DND-41 (cell line): ENCODE results near the gene SIX6.

Source experiments
- ATAC-seq: fragments of 200-7000 bp; cut with Tn5 transposase; 3 replicates; pipeline ENCODE4 v1.9.1; 2021; ENCODE audit warnings: low read depth; ENCODE audit not compliant: insufficient read depth
- DNase-seq: peaks from one replicate; pipeline ENCODE4 v3.0.0-alpha.2; 2020
- H2AFZ ChIP-seq: 2 replicates; pipeline ENCODE4 v1.6.0; 2012; ENCODE audit warnings: low read depth, low read length
- H3K27ac ChIP-seq: 2 replicates; pipeline ENCODE4 v1.5.1; 2012; ENCODE audit warnings: low read length, inconsistent platforms
- H3K27me3 ChIP-seq: fragments of 200-600 bp; sonication (generic); 2 replicates; pipeline ENCODE4 v1.6.0; 2012; ENCODE audit warnings: low read length, mild to moderate bottlenecking, inconsistent platforms; ENCODE audit not compliant: insufficient read depth, poor library complexity
- H3K36me3 ChIP-seq: 2 replicates; pipeline ENCODE4 v1.5.1; 2012; ENCODE audit warnings: low read length, inconsistent platforms; ENCODE audit not compliant: insufficient read depth
- H3K4me1 ChIP-seq: 2 replicates; pipeline ENCODE4 v1.5.1; 2012; ENCODE audit warnings: mild to moderate bottlenecking, low read length; ENCODE audit not compliant: insufficient read depth
- H3K4me2 ChIP-seq: 2 replicates; pipeline ENCODE4 v1.6.0; 2012; ENCODE audit warnings: mild to moderate bottlenecking, moderate library complexity, low read length, inconsistent platforms; ENCODE audit not compliant: insufficient read depth
- H3K4me3 ChIP-seq, 2 experiments: fragments of 200-600 bp in 1 of 2; shearing (Covaris generic) in 1 of 2; 2 replicates each; pipeline ENCODE4 v1.5.1; 2012 to 2016; ENCODE audit warnings: inconsistent platforms in 2 of 2, low read length in 2 of 2, mild to moderate bottlenecking in 2 of 2, low read depth in 1 of 2, moderate library complexity in 1 of 2
- H3K79me2 ChIP-seq: 2 replicates; pipeline ENCODE4 v1.6.0; 2012; ENCODE audit warnings: low read length, inconsistent platforms; ENCODE audit not compliant: insufficient read depth
- H3K9ac ChIP-seq: 2 replicates; pipeline ENCODE4 v1.6.0; 2012; ENCODE audit warnings: low read depth, mild to moderate bottlenecking, inconsistent platforms, low read length, moderate library complexity
- H3K9me3 ChIP-seq: 2 replicates; pipeline ENCODE4 v1.5.1; 2012; ENCODE audit warnings: low read length, moderate library complexity, mild to moderate bottlenecking, inconsistent platforms; ENCODE audit not compliant: insufficient read depth, severe bottlenecking
- H4K20me1 ChIP-seq: 2 replicates; pipeline ENCODE4 v1.6.0; 2012; ENCODE audit warnings: low read length; ENCODE audit not compliant: insufficient read depth
- EZH2 ChIP-seq: IDR thresholded peaks from 3 replicates; pipeline ENCODE4 v1.6.1; 2012; ENCODE audit warnings: borderline replicate concordance, low read depth, mild to moderate bottlenecking, moderate library complexity, low read length, inconsistent platforms; ENCODE audit not compliant: severe bottlenecking
- TF ChIP-seq, protein P1 (sequence below): IDR thresholded peaks from 2 replicates; pipeline ENCODE4 v1.5.1; 2012; ENCODE audit warnings: borderline replicate concordance, low read length, moderate library complexity, mild to moderate bottlenecking; ENCODE audit not compliant: poor library complexity, severe bottlenecking; ENCODE audit errors: extremely low read depth

The SIX6 gene

DNA sequence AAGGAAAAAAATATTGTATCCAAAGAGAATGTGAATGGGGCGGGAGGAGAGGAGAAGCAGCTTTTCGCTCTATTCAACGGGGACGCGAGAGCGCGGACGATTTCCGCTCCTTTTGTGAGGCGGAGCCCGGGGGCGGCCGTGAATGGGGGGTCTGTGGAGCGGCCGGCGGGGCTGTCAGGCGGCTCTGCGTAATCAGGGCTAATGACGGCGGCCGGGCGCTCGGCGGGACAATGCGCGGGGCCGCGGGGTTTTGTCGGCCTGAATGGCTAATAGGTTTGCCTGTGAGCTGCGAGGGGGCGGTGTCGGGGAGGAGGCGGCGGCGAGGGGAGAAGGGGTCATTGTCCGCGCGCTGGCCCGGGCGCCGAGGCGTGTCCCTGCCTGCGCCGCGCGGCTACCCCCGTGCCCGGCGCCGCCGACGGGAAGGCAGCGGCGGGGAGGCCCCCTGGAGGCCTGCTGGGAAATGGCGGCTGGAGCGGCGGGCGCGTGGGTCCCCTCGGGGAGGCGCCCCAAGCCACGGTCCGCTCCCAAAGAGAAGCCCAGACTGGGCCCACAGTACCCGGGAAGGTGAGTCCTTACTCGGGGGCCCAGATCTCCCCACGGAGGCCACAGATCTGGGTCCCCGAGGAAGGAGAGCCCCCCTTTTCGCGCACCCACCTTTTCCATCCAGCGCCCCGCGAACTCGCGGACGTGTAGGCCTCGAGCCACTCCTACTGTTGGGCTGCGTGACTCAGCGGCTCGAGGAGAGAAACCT lies 6.0 kb downstream of the SIX6 start:
- Histone ChIP-seq H3K4me1 (no peaks in the 10 kb centered on the region), H2AFZ (no peak overlapping the region), H3K36me3 (no peaks in the 10 kb centered on the region), H3K27me3 (no peaks in the 10 kb centered on the region), H4K20me1 (no peaks in the 10 kb centered on the region), H3K4me2 (no peak overlapping the region), H3K27ac (no peak overlapping the region), H3K9ac (no peak overlapping the region), H3K4me3 (no peak overlapping the region), H3K9me3 (no peaks in the 10 kb centered on the region), H3K79me2 (no peaks in the 10 kb centered on the region)
- ATAC-seq (no peak), DNase-seq (no peak)
- TF ChIP-seq EZH2: no peak
- TF ChIP-seq, protein P1, sequence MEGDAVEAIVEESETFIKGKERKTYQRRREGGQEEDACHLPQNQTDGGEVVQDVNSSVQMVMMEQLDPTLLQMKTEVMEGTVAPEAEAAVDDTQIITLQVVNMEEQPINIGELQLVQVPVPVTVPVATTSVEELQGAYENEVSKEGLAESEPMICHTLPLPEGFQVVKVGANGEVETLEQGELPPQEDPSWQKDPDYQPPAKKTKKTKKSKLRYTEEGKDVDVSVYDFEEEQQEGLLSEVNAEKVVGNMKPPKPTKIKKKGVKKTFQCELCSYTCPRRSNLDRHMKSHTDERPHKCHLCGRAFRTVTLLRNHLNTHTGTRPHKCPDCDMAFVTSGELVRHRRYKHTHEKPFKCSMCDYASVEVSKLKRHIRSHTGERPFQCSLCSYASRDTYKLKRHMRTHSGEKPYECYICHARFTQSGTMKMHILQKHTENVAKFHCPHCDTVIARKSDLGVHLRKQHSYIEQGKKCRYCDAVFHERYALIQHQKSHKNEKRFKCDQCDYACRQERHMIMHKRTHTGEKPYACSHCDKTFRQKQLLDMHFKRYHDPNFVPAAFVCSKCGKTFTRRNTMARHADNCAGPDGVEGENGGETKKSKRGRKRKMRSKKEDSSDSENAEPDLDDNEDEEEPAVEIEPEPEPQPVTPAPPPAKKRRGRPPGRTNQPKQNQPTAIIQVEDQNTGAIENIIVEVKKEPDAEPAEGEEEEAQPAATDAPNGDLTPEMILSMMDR: no peak

DNA sequence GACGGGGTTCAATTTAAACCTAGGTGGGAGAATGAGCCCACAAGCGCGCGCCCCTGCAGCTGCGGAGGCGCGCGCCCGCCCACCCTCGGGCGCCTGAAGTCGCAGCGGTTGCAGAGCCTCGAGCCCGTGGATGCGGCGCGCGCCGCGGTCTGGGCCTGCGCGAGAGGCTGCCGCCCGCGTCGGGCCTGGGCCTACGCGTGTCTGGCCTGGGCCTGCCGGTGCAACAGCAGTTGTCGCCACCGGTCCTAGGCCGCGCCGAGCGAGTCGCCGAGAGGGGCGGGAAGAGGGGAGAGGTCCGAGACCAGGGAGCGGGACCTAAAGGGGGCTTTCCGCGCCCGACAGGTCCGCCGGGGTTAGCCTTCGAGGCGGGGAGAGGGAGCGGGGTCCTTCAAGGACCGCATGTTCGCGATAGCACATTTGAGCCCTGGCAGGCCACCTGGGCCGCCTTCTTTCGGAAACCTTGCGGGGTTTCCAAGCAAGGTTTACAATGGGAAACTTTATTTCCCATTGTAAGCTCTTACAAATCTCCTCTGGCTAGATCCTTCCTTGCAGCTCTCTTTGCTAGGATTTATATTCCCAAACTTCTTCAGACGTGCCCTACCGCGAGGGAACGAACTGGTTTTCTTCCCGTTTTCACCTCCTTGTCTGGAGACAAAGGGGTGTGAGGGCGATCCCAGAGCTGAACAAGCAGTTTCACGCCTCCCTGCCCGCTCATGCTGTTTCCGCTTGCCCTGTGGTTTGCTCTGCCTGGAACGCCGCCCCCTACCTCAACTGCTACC lies 6.8 kb downstream of the SIX6 start:
- H3K4me3 ChIP-seq: no peak overlapping the region
- no peak overlapping the region for H3K27ac ChIP-seq
- no peaks in the 10 kb centered on the region for H3K79me2 ChIP-seq
- H3K4me1 ChIP-seq: no peaks in the 10 kb centered on the region
- no peaks in the 10 kb centered on the region for H3K36me3 ChIP-seq
- H4K20me1 ChIP-seq: no peaks in the 10 kb centered on the region
- no peak for TF ChIP-seq EZH2
- TF ChIP-seq, protein P1: no peak
- H2AFZ ChIP-seq: no peak overlapping the region
- no peaks in the 10 kb centered on the region for H3K27me3 ChIP-seq
- DNase-seq: no peak
- no peaks in the 10 kb centered on the region for H3K9me3 ChIP-seq
- H3K4me2 ChIP-seq: no peak overlapping the region
- no peak overlapping the region for H3K9ac ChIP-seq
- no peak for ATAC-seq

DNA sequence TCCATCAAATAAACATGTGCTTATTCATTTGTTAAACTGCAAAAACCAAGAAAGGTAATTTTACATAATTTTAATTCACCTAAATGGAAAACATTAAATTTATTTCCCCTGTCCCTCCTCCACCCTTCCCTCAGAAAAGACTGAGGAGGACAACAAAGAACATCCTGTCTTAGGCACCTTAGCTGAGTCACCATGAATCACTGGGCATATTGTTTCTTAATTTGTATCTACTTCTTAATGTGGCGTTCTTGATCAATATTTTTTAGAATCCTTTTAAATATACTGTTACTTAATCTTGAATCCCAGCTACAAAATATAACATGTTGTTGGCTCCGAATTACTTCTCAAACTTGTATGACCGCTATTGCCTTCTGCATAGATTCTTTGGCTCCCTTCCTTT lies 23.5 kb downstream of the SIX6 start:
- Histone ChIP-seq H3K27me3 (no peaks in the 10 kb centered on the region), H2AFZ (no peak overlapping the region), H3K4me2 (no peak overlapping the region), H3K4me3 (no peak overlapping the region), H4K20me1 (no peaks in the 10 kb centered on the region), H3K9ac (no peak overlapping the region), H3K4me1 (no peaks in the 10 kb centered on the region), H3K9me3 (no peaks in the 10 kb centered on the region), H3K27ac (no peak overlapping the region), H3K36me3 (no peaks in the 10 kb centered on the region), H3K79me2 (no peaks in the 10 kb centered on the region)
- DNase-seq (no peak), ATAC-seq (no peak)
- TF ChIP-seq, protein P1: no peak
- no peak for TF ChIP-seq EZH2
